HG03521 (cell line): ENCODE measurements around the gene ACO1.

Experiments
- ATAC-seq: cut with Tn5 transposase; IDR thresholded peaks from one replicate; pipeline ENCODE4 v1.9.1; 2021; ENCODE audit warnings: mild to moderate bottlenecking, moderate library complexity; ENCODE audit not compliant: unreplicated experiment

The ACO1 gene

DNA sequence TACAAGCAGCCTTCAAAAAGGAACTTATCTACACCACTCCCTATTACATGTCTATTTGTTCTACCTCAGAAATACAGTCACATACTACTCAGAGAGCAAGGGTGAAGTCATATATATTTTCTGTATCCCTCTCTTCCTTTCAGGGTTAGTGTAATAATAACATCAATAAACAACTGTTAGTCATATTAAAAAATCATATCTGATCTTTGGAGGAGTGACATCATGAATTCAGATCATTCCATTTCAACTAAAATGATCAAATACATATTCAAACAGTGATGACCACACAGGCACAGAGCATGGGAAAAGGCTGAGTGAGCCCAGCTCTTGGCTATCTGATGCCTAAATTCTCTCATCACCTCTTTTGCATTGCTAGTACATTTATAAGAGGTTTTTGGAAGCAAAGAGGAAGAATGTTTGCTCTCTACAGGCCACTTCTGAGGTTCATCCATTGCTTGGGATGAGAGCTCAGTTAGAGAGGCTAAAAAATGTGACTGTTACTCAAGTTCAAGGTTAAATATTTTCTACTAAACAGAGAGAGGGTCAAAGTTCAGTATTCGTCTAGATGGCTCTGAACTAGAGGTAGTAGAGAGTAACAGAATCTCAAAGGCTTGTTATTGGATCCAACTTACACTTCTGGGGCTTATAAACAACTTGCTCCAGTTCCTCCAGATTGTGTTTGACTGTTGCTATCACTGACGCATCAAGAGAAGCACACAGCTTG, 102.6 kb downstream of the ACO1 start:
- ATAC-seq, result no peak

DNA sequence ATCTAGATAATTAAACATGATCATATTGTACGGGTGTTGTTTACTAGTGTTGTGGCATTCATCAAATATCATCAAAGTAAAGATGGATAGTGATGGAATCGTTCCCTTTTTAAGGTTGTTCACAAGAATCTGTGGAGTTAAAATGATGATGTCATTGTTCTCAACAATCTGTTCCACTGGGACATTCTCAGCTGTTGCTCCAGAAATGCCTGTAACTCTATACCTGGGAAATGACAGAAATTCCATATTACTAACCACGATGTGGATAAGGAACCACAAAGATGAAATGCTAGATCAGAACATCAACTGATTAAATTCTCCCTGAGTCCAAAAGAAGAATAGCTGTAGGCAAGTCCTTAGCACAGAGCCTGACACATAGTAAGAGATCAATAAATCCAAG, 103.5 kb downstream of the ACO1 start:
- ATAC-seq, result no peak

DNA sequence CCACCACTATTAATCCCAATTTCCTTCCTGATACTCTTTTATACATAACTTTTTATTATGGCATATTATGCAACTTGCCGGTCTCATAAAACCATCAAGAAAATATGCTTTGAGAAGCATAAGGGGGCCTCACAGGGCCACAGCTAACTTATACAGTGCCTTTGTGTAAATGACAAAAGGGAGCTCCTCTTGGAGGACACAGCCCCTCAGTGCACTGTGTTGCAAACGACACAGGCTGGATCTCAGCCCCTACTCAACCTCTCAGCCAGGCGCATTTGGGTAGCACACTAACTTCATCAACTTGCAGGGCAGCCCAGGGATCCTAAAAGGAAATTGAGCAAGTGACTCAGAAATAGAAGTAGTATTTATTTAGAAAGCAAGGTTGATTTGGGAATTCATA, 106.2 kb downstream of the ACO1 start:
- ATAC-seq, result no peak

- no peak for ATAC-seq
Measured at GRCh38 chr9:32497921-32498320, 113.5 kb downstream of the ACO1 start.

GRCh38 chr9:32500768-32501167, 116.3 kb downstream of the ACO1 start:
- ATAC-seq, result no peak

DNA sequence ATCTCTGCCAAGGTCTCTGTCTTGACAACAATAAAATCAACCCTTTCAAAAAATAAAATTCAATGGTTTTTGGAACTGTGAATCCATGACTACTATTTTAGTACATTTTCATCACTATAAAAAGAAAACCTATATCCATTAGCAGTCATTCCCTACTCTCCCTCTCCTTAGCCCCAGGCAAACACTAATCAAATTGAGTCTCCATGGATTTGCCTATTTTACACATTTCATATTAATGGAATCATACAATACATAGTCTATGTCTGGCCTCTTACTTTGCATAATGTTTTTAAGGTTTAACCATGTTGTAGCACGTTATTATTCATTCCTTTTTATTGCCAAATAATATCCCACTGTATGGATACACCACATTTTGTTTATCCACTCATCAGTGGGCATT, 117.4 kb downstream of the ACO1 start:
- no peak for ATAC-seq

DNA sequence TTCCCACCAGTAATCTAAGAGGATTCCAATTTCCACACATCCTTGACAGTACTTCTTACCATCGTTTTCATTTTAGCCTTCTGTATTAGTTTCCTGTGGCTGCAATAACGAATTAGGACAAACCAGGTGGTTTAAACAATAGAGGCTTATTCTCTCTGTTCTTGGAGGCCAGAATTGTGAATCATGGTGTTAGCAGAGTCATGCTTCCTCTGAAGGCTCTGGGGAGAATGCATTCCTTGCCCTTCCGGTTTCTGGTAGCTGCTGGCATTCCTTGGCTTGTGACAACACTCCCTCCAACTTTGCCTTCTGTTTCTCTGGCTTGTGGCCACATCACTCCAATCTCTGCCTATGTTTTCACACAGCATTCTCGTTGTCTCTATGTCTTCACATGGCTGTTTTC, 118.0 kb downstream of the ACO1 start:
- no peak for ATAC-seq

DNA sequence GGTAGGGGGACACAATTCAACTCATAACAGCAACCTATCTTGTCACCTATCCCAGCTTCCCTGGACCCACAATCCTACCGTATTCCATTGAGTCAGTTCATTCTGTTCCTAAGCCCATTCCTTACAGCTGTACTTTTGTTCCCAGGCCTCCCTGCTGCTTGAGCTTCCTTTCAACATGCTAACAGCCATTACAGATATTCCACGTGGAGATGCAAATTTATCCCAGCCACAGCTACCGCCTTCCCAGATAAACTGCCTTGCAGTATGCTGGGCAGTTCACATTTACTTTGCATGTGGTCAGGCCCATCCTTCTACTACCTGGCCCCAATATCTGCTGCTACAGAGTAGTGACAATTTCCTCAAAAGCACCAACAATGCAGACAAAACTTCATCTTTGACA, 118.6 kb downstream of the ACO1 start:
- no peak for ATAC-seq
